ENCODE measurements around the gene TTLL10. TPM values are rescaled to one million over a fixed set of nuclear protein-coding genes. Genes with fewer than 3 reads are reported as not detected.

The TTLL10 gene
- total RNA-seq, 1 donor from 2014 or later, result not detected

DNA sequence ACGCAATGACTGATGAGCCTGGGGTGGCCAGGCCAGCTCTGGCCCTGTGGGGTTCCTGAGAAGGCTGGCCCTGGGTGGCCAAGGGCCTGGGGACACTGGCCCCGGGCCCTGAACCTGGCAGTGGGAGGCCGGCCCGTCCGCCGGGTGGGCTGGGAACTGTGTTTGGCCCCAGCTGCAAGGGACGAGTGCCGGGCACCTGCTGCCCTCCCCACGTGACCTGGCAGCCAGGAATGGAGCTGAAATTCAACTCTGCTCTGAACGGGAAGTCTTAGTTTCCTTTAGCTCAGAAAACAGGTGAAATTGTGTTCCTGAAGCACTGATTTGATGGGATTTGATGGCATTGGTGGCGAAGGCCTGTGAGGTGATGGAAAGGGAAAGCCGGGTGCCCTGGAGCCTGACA, 8.2 kb upstream of the TTLL10 start:
- TF ChIP-seq, protein P1, sequence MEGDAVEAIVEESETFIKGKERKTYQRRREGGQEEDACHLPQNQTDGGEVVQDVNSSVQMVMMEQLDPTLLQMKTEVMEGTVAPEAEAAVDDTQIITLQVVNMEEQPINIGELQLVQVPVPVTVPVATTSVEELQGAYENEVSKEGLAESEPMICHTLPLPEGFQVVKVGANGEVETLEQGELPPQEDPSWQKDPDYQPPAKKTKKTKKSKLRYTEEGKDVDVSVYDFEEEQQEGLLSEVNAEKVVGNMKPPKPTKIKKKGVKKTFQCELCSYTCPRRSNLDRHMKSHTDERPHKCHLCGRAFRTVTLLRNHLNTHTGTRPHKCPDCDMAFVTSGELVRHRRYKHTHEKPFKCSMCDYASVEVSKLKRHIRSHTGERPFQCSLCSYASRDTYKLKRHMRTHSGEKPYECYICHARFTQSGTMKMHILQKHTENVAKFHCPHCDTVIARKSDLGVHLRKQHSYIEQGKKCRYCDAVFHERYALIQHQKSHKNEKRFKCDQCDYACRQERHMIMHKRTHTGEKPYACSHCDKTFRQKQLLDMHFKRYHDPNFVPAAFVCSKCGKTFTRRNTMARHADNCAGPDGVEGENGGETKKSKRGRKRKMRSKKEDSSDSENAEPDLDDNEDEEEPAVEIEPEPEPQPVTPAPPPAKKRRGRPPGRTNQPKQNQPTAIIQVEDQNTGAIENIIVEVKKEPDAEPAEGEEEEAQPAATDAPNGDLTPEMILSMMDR (IDR thresholded peaks at IDR 0.05; ENCODE audit: unreplicated experiment), result no peak
- Mint-ChIP-seq H3K4me1 (ENCODE audit: unreplicated experiment) (peaks cover 7% of the 10 kb centered on the region), H3K36me3 (ENCODE audit: low read depth, unreplicated experiment) (peaks cover 7% of the 10 kb centered on the region), H3K27me3 (ENCODE audit: unreplicated experiment) (peaks cover 9% of the 10 kb centered on the region), H3K9me3 (ENCODE audit: unreplicated experiment) (no peaks in the 10 kb centered on the region), H3K27ac (ENCODE audit: unreplicated experiment) (no peak overlapping the region), H3K4me3 (ENCODE audit: unreplicated experiment) (no peak overlapping the region)
- no peak for DNase-seq (ENCODE audit: low spot score)

DNA sequence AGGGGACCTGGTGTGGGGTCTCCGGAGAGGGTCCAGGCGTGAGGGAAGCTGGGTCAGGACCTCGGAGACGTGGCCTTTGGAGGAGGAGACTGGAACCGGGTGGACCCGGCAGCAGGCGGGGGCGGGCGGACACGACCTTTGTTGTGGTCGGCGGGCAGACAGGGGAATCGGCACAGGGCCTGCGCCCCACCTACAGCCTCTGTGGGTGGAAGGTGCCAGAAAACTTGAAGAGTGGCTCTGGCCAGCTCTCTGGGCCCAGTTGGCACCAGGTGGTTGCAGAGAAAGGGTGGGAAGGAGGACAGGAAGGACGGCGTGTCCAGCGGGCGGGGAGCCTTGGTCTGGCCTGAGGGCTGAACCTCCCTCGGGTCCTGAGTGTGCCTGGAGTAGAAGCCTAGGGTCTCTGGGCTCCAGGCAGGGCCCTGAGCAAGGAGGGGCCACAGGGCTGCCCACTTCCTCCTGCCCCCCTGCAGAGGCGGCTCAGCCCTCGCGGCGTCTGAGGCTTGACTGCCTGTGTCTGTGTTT, 7.7 kb upstream of the TTLL10 start:
- TF ChIP-seq, protein P1 (IDR thresholded peaks at IDR 0.05; ENCODE audit: unreplicated experiment), result no peak
- no peak for DNase-seq (ENCODE audit: low spot score)
- Mint-ChIP-seq H3K4me3 (ENCODE audit: unreplicated experiment) (no peak overlapping the region), H3K4me1 (ENCODE audit: unreplicated experiment) (peaks cover 7% of the 10 kb centered on the region), H3K27me3 (ENCODE audit: unreplicated experiment) (peaks cover 9% of the 10 kb centered on the region), H3K36me3 (ENCODE audit: low read depth, unreplicated experiment) (peaks cover 7% of the 10 kb centered on the region), H3K27ac (ENCODE audit: unreplicated experiment) (no peak overlapping the region), H3K9me3 (ENCODE audit: unreplicated experiment) (no peaks in the 10 kb centered on the region)

DNA sequence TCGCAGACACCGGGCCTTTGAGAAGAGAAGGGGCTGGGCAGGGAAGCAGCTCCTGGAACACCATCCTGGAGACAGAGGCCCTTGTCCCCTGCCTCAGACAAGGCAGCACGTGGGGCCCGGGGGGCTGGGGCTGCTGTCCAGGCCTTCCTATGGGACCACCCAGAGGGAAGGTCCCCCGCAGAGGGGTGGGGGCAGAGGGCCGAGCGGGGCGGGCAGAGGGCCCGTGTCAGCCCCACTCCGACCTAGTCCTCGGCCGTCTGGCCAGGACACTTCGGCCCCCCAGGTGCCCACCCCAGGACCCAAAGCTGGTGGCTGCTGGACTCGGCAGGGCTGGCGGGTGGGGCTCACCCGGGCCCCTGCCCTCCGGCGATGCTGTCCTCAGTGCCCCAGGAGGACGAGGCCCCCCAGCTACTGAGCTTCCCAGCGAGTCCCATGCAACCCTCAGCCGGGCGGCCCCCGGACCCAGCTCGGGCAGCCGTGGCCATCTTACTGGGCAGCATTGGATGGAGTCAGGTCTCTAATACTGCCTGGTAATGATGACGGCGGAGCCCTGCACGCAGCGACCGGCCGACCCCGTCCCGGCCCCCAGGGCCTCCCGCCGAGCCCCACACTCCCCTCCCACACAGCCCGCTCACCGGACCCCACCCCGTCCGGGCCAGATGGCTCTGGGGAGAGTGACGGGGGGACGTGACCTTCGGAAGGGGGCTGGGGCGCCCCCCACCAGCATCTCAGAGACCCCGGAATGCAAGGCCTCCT, 6.9 kb upstream of the TTLL10 start:
- peaks cover 7% of the 10 kb centered on the region for H3K36me3 Mint-ChIP-seq (ENCODE audit: low read depth, unreplicated experiment)
- no peak overlapping the region for H3K27ac Mint-ChIP-seq (ENCODE audit: unreplicated experiment)
- H3K9me3 Mint-ChIP-seq (ENCODE audit: unreplicated experiment), result no peaks in the 10 kb centered on the region
- no peak overlapping the region for H3K4me3 Mint-ChIP-seq (ENCODE audit: unreplicated experiment)
- H3K27me3 Mint-ChIP-seq (ENCODE audit: unreplicated experiment), result peaks cover 9% of the 10 kb centered on the region
- H3K4me1 Mint-ChIP-seq (ENCODE audit: unreplicated experiment), result peaks cover 7% of the 10 kb centered on the region
- DNase-seq (ENCODE audit: low spot score), result no peak
- TF ChIP-seq, protein P1 (IDR thresholded peaks at IDR 0.05; ENCODE audit: unreplicated experiment), result no peak

DNA sequence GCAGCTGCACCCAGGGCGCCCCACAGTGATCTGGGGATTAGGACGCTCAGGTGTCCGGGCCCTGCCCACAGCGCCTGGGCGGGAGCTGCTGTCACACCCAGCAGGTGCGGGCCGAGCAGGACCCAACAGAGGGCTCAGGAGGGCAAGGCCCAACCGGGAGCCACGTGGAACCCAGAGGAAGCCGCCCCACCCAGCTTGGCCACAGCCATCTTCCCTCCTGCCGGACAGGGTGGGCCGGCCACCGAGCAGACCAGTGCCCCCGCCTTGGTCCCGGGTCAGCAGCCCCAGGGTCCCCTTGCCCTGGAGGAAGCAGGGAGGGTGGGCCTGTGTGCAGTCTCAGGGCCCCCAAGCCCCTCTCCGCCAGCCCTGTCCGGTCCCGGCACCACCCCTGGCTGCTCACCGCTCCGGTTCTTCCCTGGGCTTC, 6.3 kb upstream of the TTLL10 start:
- Mint-ChIP-seq H3K27me3 (ENCODE audit: unreplicated experiment) (peaks cover 9% of the 10 kb centered on the region), H3K27ac (ENCODE audit: unreplicated experiment) (no peak overlapping the region), H3K4me3 (ENCODE audit: unreplicated experiment) (no peak overlapping the region), H3K36me3 (ENCODE audit: low read depth, unreplicated experiment) (peaks cover 7% of the 10 kb centered on the region), H3K9me3 (ENCODE audit: unreplicated experiment) (no peaks in the 10 kb centered on the region), H3K4me1 (ENCODE audit: unreplicated experiment) (peaks cover 7% of the 10 kb centered on the region)
- TF ChIP-seq, protein P1 (IDR thresholded peaks at IDR 0.05; ENCODE audit: unreplicated experiment), result no peak
- no peak for DNase-seq (ENCODE audit: low spot score)

DNA sequence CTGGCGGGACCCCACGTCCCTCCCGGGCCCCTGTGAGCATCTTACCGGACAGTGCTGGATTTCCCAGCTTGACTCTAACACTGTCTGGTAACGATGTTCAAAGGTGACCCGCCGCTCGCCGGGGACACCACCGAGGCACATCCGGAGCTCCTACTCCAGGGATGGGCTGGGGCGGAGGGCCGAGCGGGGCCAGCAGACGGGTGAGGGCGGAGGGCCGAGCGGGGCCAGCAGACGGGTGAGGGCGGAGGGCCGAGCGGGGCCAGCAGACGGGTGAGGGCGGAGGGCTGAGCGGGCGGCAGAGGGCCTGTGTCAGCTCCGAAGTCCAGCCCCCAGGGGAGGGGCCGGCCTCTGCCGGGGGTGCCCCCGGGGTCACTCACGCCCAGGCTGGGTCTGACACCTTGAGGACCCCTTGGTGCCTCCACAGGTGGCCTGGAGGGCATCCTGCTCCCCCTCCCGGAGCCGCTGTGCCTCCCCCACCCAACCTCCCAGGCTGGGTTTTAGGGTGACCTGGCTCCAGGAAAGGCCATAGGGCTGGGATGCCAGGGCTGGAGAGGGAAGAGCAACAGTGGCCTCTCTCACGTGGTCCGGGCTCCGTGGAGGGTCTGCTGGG, 5.7 kb upstream of the TTLL10 start:
- Mint-ChIP-seq H3K36me3 (ENCODE audit: low read depth, unreplicated experiment) (peaks cover 7% of the 10 kb centered on the region), H3K4me3 (ENCODE audit: unreplicated experiment) (no peak overlapping the region), H3K27me3 (ENCODE audit: unreplicated experiment) (peaks cover 9% of the 10 kb centered on the region), H3K9me3 (ENCODE audit: unreplicated experiment) (no peaks in the 10 kb centered on the region), H3K27ac (ENCODE audit: unreplicated experiment) (no peak overlapping the region), H3K4me1 (ENCODE audit: unreplicated experiment) (peaks cover 7% of the 10 kb centered on the region)
- no peak for DNase-seq (ENCODE audit: low spot score)
- TF ChIP-seq, protein P1 (IDR thresholded peaks at IDR 0.05; ENCODE audit: unreplicated experiment), result no peak

All from endothelial cell (in vitro differentiated cells).